BE2C (cell line): ENCODE data around the gene GALNT12.

Experiments used
- DNase-seq: peaks from one replicate; pipeline ENCODE4 v3.0.0-alpha.2; 2020
- H3K27me3 ChIP-seq: fragments of 250-450 bp; sonication (Bioruptor Pico); 2 replicates; pipeline ENCODE4 v1.5.1; 2020; ENCODE audit warnings: mild to moderate bottlenecking
- H3K36me3 ChIP-seq: fragments of 250-450 bp; sonication (Bioruptor Pico); 2 replicates; pipeline ENCODE4 v1.5.1; 2020; ENCODE audit warnings: mild to moderate bottlenecking
- H3K4me1 ChIP-seq: fragments of 250-450 bp; sonication (Bioruptor Pico); 2 replicates; pipeline ENCODE4 v1.5.1; 2020
- H3K4me3 ChIP-seq: 2 replicates; pipeline ENCODE4 v1.5.1; 2011; ENCODE audit warnings: low read depth, low read length
- H3K9me3 ChIP-seq: fragments of 250-450 bp; sonication (Bioruptor Pico); 2 replicates; pipeline ENCODE4 v1.5.1; 2020
- CTCF ChIP-seq: IDR thresholded peaks from 2 replicates; pipeline ENCODE4 v1.5.1; 2012; ENCODE audit warnings: mild to moderate bottlenecking, low read depth, low read length

Gene GALNT12

DNA sequence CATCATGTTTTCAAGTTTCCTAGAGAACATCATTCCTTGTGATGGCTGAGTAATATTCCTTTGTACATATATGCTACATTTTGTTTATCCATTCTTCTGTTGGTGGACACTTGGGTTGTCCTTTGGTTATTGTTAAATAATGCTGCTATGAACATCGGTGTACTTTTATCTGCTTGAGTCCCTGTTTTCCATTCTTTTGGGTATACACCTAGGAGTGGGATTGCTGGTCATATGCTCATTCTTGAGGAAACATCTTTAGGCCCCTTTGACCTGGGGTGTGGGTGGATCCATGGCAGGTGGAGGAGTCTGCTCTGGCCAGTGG, 25.3 kb downstream of the GALNT12 start:
- Histone ChIP-seq H3K9me3 (no peaks in the 10 kb centered on the region), H3K4me1 (no peaks in the 10 kb centered on the region), H3K27me3 (no peaks in the 10 kb centered on the region; the same call in 1 of the 2 replicates), H3K36me3 (no peaks in the 10 kb centered on the region), H3K4me3 (no peak overlapping the region)
- DNase-seq, result no peak
- TF ChIP-seq CTCF, result no peak

DNA sequence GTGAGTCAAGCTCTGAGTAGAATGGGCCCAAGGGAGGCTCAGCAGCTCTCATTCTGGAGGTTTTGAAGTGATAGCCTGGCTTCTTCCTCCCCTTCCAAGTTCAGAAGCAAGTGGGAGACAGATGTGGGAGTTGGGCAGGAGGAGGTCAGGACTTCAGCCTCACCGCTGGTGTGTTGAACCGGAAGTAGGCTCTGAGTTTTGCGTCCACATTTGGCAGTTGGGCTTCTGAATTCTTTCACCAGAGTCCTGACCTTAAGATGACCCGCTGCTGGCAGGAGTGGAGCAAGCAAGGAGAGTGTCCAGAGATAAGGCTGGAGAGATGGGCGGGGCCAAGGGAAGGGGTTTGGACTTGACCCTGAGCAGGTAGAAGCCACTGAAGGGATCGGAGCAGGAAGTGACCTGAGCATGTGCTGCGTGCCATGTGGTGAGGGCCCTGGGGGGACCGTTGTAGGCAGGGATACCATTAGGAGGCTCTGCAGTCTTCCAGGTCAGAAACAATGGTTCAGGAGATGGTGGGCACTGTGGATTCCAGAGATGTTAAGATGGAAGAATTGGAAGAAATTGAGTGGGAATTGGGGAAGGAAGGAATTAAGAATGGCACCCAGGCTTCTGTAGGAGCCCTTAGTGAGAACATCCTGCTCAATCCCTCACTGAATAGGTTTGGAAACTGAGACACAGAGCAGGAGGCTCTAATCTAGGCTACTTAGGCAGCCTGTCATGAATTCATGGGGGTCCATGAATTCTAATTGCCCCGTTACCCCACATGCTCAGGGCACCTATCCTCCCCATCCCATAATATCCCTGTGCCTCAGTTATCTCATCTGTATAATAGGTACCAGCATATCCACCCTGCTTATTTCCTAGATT, 25.9 kb downstream of the GALNT12 start:
- H3K4me1 ChIP-seq, result no peaks in the 10 kb centered on the region
- no peak for DNase-seq
- no peak overlapping the region for H3K4me3 ChIP-seq
- TF ChIP-seq CTCF, result no peak
- H3K9me3 ChIP-seq, result no peaks in the 10 kb centered on the region
- H3K27me3 ChIP-seq, result no peaks in the 10 kb centered on the region; the same call in 1 of the 2 replicates
- no peaks in the 10 kb centered on the region for H3K36me3 ChIP-seq

DNA sequence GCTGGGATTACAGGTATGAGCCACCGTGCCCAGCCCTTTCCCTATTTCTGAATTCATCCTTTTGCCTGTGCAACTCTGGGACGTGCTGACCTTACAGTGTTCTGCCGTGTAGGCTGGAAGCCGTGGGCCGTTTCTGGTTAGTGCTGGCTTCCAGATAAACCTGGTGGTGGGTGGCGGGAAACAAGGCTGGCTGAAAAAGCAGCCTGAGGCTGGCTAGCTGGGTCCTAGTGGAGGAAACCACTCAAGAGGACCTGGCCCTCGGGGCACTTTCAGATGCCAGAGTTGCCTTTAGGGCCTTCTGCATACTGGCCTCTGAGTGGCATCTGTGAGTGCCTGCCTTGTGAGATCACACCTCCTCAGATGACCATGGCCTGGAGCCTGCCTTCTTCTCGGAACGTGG, 26.9 kb downstream of the GALNT12 start:
- H3K36me3 ChIP-seq, result no peaks in the 10 kb centered on the region
- no peaks in the 10 kb centered on the region for H3K4me1 ChIP-seq
- H3K27me3 ChIP-seq, result no peaks in the 10 kb centered on the region; the same call in 1 of the 2 replicates
- no peaks in the 10 kb centered on the region for H3K9me3 ChIP-seq
- TF ChIP-seq CTCF, result no peak
- no peak overlapping the region for H3K4me3 ChIP-seq
- no peak for DNase-seq

GRCh38 chr9:98836206-98836605, 28.7 kb downstream of the GALNT12 start:
- no peak overlapping the region for H3K4me3 ChIP-seq
- no peaks in the 10 kb centered on the region for H3K4me1 ChIP-seq
- H3K27me3 ChIP-seq, result no peaks in the 10 kb centered on the region
- H3K9me3 ChIP-seq, result no peaks in the 10 kb centered on the region
- H3K36me3 ChIP-seq, result no peaks in the 10 kb centered on the region
- no peak for DNase-seq
- TF ChIP-seq CTCF, result no peak

GRCh38 chr9:98837516-98837915, 30.0 kb downstream of the GALNT12 start:
- TF ChIP-seq CTCF, result no peak
- H3K36me3 ChIP-seq, result no peaks in the 10 kb centered on the region
- H3K9me3 ChIP-seq, result no peaks in the 10 kb centered on the region
- no peaks in the 10 kb centered on the region for H3K4me1 ChIP-seq
- no peak overlapping the region for H3K4me3 ChIP-seq
- H3K27me3 ChIP-seq, result no peaks in the 10 kb centered on the region
- no peak for DNase-seq

DNA sequence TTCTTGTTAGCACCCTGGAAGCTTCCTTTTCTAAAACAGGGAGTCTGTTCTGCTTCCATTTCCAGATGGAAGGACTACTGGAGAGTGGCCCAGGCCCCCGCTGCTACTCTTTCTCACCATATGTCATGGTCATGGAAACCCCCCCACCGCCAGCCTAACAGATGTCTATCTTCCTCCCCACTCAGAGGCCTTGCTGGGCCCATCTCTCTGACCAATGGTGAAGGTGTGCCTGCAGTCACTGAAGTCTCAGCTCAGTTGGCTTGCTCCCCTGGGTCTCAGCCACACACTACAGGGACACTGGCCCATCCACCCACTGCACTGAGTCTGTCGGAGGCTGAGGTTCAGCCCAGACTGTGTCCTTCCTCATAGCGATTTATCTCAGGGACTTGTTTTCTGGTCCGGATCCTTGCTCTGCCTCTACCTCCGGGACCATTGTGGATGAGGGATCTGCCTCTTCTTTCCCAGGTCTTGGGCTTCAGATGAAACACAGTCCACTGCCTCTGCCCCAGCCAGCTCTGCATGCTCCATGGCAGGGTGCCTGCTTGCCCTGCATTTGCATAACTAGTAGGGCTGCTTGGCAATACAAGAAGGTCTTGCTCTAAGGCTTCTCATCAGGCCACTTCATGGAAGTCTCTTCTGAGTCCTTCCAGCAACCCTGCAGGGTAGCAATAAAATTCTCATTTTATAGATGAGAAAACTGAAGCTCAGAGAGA, 30.8 kb downstream of the GALNT12 start:
- no peaks in the 10 kb centered on the region for H3K4me1 ChIP-seq
- H3K9me3 ChIP-seq, result no peaks in the 10 kb centered on the region
- no peak overlapping the region for H3K4me3 ChIP-seq
- no peaks in the 10 kb centered on the region for H3K36me3 ChIP-seq
- peaks cover under 1% of the 10 kb centered on the region; the same call in 1 of the 2 replicates for H3K27me3 ChIP-seq
- DNase-seq, result no peak
- no peak for TF ChIP-seq CTCF
